GM23248 (cell line): ENCODE data around the gene MAP2K7. TPM values are rescaled to one million over a fixed set of nuclear protein-coding genes. Genes with fewer than 3 reads are reported as not detected.
A peak's percentile ranks its signal among the peaks of the same experiment; 100 is the strongest.

ENCODE experiments used
- DNase-seq: peaks from one replicate; pipeline ENCODE4 v3.0.0-alpha.2; 2015
- H2AFZ ChIP-seq: fragments of 200-600 bp; sonication (generic); 2 replicates; pipeline ENCODE4 v1.6.1; 2016; ENCODE audit warnings: antibody characterized with exemption
- H3F3A ChIP-seq: fragments of 200-600 bp; sonication (generic); 2 replicates; pipeline ENCODE4 v1.6.1; 2016; ENCODE audit warnings: mild to moderate bottlenecking, antibody characterized with exemption, mixed run types; ENCODE audit not compliant: insufficient read depth
- H3K27ac ChIP-seq: fragments of 200-600 bp; sonication (generic); 2 replicates; pipeline ENCODE4 v1.5.1; 2016; ENCODE audit warnings: mild to moderate bottlenecking
- H3K27me3 ChIP-seq: fragments of 200-600 bp; sonication (generic); replicated peaks from 2 replicates; pipeline ENCODE4 v1.6.1; 2016; ENCODE audit warnings: mild to moderate bottlenecking; ENCODE audit not compliant: insufficient read depth
- H3K36me3 ChIP-seq: fragments of 200-600 bp; sonication (generic); 2 replicates; pipeline ENCODE4 v1.6.1; 2016; ENCODE audit warnings: low read depth, mild to moderate bottlenecking
- H3K4me1 ChIP-seq: fragments of 200-600 bp; sonication (generic); 2 replicates; pipeline ENCODE4 v1.6.1; 2016; ENCODE audit warnings: mild to moderate bottlenecking; ENCODE audit not compliant: insufficient read depth
- H3K4me2 ChIP-seq: fragments of 200-600 bp; sonication (generic); one replicate; pipeline ENCODE4 v1.6.1; 2016; ENCODE audit warnings: mild to moderate bottlenecking; ENCODE audit not compliant: unreplicated experiment
- H3K4me3 ChIP-seq: fragments of 200-600 bp; sonication (generic); 2 replicates; pipeline ENCODE4 v1.5.1; 2016; ENCODE audit warnings: mild to moderate bottlenecking
- H3K79me2 ChIP-seq: fragments of 200-600 bp; sonication (generic); 2 replicates; pipeline ENCODE4 v1.6.1; 2016; ENCODE audit warnings: mild to moderate bottlenecking; ENCODE audit not compliant: insufficient read depth
- H3K9ac ChIP-seq: fragments of 200-600 bp; sonication (generic); 2 replicates; pipeline ENCODE4 v1.6.1; 2016; ENCODE audit warnings: mild to moderate bottlenecking
- H3K9me2 ChIP-seq: fragments of 200-600 bp; sonication (generic); 2 replicates; pipeline ENCODE4 v1.6.1; 2016; ENCODE audit warnings: mixed run types, mild to moderate bottlenecking, moderate library complexity; ENCODE audit not compliant: insufficient read depth
- H3K9me3 ChIP-seq: fragments of 200-600 bp; sonication (generic); one replicate; pipeline ENCODE4 v1.6.1; 2017; ENCODE audit warnings: low read depth
- H4K20me1 ChIP-seq: fragments of 200-600 bp; sonication (generic); 2 replicates; pipeline ENCODE4 v1.6.0; 2016; ENCODE audit not compliant: insufficient read depth
- EZH2 ChIP-seq: fragments of 200-600 bp; sonication (generic); IDR thresholded peaks from 2 replicates; pipeline ENCODE4 v1.6.1; 2018; ENCODE audit warnings: antibody characterized with exemption, mild to moderate bottlenecking; ENCODE audit not compliant: insufficient read depth, poor library complexity, severe bottlenecking
- EZH2phosphoT487 ChIP-seq: fragments of 200-600 bp; sonication (generic); IDR thresholded peaks from 2 replicates; pipeline ENCODE4 v1.6.1; 2018; ENCODE audit warnings: antibody characterized with exemption, moderate library complexity, mild to moderate bottlenecking, low read depth; ENCODE audit not compliant: insufficient read depth
- WGBS, 2 experiments: methylation state at CpG; one replicate each; pipeline ENCODE4 v1.1.6; 2015 to 2017; ENCODE audit warnings: low lambda C conversion rate in 2 of 2, low coverage in 1 of 2; ENCODE audit errors: missing lambda C conversion rate in 2 of 2; 5-methylcytosine and 5-hydroxymethylcytosine counted together
- in situ Hi-C: fragments of 300-500 bp; cut with MboI; formaldehyde crosslinking; loops from 2 replicates; pipeline ENCODE4 v1.15.0; 2020
- polyA plus RNA-seq: library from polyadenylated mRNA; unstranded; fragments of >200 nt; fragmentation: Nextera tagmentation; extraction: Ambion mirVana; gene quantifications from 2 replicates; pipeline ENCODE4 v1.2.1, GENCODE V29; 2016
- total RNA-seq: library from RNA; depleted of rRNA; stranded (reverse); fragments of >200 nt; shearing (Covaris generic); gene quantifications from 2 replicates; pipeline ENCODE4 v1.2.3, GENCODE V29; 2014

The MAP2K7 gene
- total and polyA plus RNA-seq, 2 experiments from 2014 or later = 4.6 to 9.7 TPM

GRCh38 chr19:7904074-7905020 is 670 bp downstream of the MAP2K7 start:
- H3K4me3 ChIP-seq = peak overlapping the region; percentile 83
- WGBS, 2 experiments = 11 to 19% methylated on average over 33 to 61 of the region's 68 CpGs

GRCh38 chr19:7905268-7905667 is 1.6 kb downstream of the MAP2K7 start:
- H3K9me2 ChIP-seq = no peaks in the 10 kb centered on the region
- WGBS, 2 experiments = 70 to 71% methylated on average over 9 to 10 of the region's 10 CpGs
- H3K4me3 ChIP-seq = peak overlapping the region; percentile 83
- peak overlapping the region; percentile 90 for H3K4me2 ChIP-seq
- peaks cover 56% of the 10 kb centered on the region for H3K79me2 ChIP-seq
- H3F3A ChIP-seq = no peaks in the 10 kb centered on the region
- no peak overlapping the region for H2AFZ ChIP-seq
- no peak for TF ChIP-seq EZH2phosphoT487
- TF ChIP-seq EZH2 = no peak
- in situ Hi-C loops = no loop called here
- H3K27me3 ChIP-seq = no peaks in the 10 kb centered on the region
- DNase-seq = no peak
- H3K9ac ChIP-seq = peak overlapping the region; percentile 89
- no peaks in the 10 kb centered on the region for H3K36me3 ChIP-seq
- H4K20me1 ChIP-seq = no peaks in the 10 kb centered on the region; the same call in 1 of the 2 replicates
- H3K27ac ChIP-seq = no peak overlapping the region
- no peaks in the 10 kb centered on the region for H3K9me3 ChIP-seq
- peaks cover 10% of the 10 kb centered on the region for H3K4me1 ChIP-seq

More at GRCh38 chr19:7904074-7905020, 670 bp downstream of the MAP2K7 start:
- peak overlapping the region; percentile 90 for H3K4me2 ChIP-seq
- H3K9me2 ChIP-seq = no peaks in the 10 kb centered on the region
- TF ChIP-seq EZH2phosphoT487 (no peak), EZH2 (no peak)
- H3F3A ChIP-seq = no peaks in the 10 kb centered on the region
- H3K79me2 ChIP-seq = peaks cover 56% of the 10 kb centered on the region
- H3K27ac ChIP-seq = peak overlapping the region; percentile 42; the same call in 1 of the 2 replicates
- H2AFZ ChIP-seq = no peak overlapping the region
- H3K4me1 ChIP-seq = peaks cover 10% of the 10 kb centered on the region
- H4K20me1 ChIP-seq = no peaks in the 10 kb centered on the region; the same call in 1 of the 2 replicates
- in situ Hi-C loops = no loop called here
- no peaks in the 10 kb centered on the region for H3K9me3 ChIP-seq
- H3K36me3 ChIP-seq = no peaks in the 10 kb centered on the region
- no peaks in the 10 kb centered on the region for H3K27me3 ChIP-seq
- no peak for DNase-seq
- peak overlapping the region; percentile 89 for H3K9ac ChIP-seq

- H3K9me3 ChIP-seq = no peaks in the 10 kb centered on the region
- no peak overlapping the region for H2AFZ ChIP-seq
- H3K79me2 ChIP-seq = peaks cover 56% of the 10 kb centered on the region
- H3K9me2 ChIP-seq = no peaks in the 10 kb centered on the region
- peak overlapping the region; percentile 89; the same call in 1 of the 2 replicates for H3K9ac ChIP-seq
- H3K27me3 ChIP-seq = no peaks in the 10 kb centered on the region
- H3K4me2 ChIP-seq = no peak overlapping the region
- peaks cover 10% of the 10 kb centered on the region for H3K4me1 ChIP-seq
- H4K20me1 ChIP-seq = no peaks in the 10 kb centered on the region; the same call in 1 of the 2 replicates
- H3K4me3 ChIP-seq = no peak overlapping the region
- DNase-seq = no peak
- in situ Hi-C loops = no loop called here
- WGBS, 2 experiments = 90% methylated on average over 6 to 10 of the region's 10 CpGs
- TF ChIP-seq EZH2phosphoT487 (no peak), EZH2 (no peak)
- H3K27ac ChIP-seq = no peak overlapping the region
- H3F3A ChIP-seq = no peaks in the 10 kb centered on the region
- H3K36me3 ChIP-seq = no peaks in the 10 kb centered on the region
Observed at GRCh38 chr19:7905859-7906258, 2.2 kb downstream of the MAP2K7 start.

GRCh38 chr19:7907122-7907521 is 3.4 kb downstream of the MAP2K7 start:
- Histone ChIP-seq H3K4me2 (no peak overlapping the region), H3F3A (no peaks in the 10 kb centered on the region), H3K4me1 (peaks cover 10% of the 10 kb centered on the region), H3K79me2 (peaks cover 52% of the 10 kb centered on the region), H4K20me1 (no peaks in the 10 kb centered on the region; the same call in 1 of the 2 replicates), H3K9me3 (no peaks in the 10 kb centered on the region), H3K9me2 (no peaks in the 10 kb centered on the region), H2AFZ (no peak overlapping the region), H3K36me3 (no peaks in the 10 kb centered on the region), H3K9ac (no peak overlapping the region), H3K4me3 (no peak overlapping the region), H3K27ac (no peak overlapping the region), H3K27me3 (no peaks in the 10 kb centered on the region)
- WGBS, 2 experiments = 92 to 93% methylated on average over 19 of the region's 19 CpGs
- DNase-seq = no peak
- in situ Hi-C loops = no loop called here
- TF ChIP-seq EZH2 (no peak), EZH2phosphoT487 (no peak)
